Stimulated activated naive CD8-positive, alpha-beta T cell treated with anti-CD3 and anti-CD28 coated beads, Interleukin-15, Interleukin-2, amounts not matched to agents 100 ng/mL and 50 ng/mL, for 24 hours (primary cell): ENCODE results near the gene SPATA13.
A peak's percentile ranks its signal among the peaks of the same experiment; 100 is the strongest.

Experiments used
- H3K27ac Mint-ChIP-seq: one replicate; pipeline ENCODE4 v1.8.0; 2021; ENCODE audit warnings: mild to moderate bottlenecking, mixed read lengths
- H3K27me3 Mint-ChIP-seq: one replicate; pipeline ENCODE4 v1.8.0; 2021; ENCODE audit warnings: mixed read lengths
- H3K36me3 Mint-ChIP-seq: one replicate; pipeline ENCODE4 v1.8.0; 2021; ENCODE audit warnings: low read depth, mixed read lengths
- H3K4me1 Mint-ChIP-seq: one replicate; pipeline ENCODE4 v1.8.0; 2021; ENCODE audit warnings: low read depth, mixed read lengths
- H3K4me3 Mint-ChIP-seq: one replicate; pipeline ENCODE4 v1.8.0; 2021; ENCODE audit warnings: mild to moderate bottlenecking, mixed read lengths
- H3K9me3 Mint-ChIP-seq: one replicate; pipeline ENCODE4 v1.8.0; 2021; ENCODE audit warnings: mixed read lengths

SPATA13 gene

DNA sequence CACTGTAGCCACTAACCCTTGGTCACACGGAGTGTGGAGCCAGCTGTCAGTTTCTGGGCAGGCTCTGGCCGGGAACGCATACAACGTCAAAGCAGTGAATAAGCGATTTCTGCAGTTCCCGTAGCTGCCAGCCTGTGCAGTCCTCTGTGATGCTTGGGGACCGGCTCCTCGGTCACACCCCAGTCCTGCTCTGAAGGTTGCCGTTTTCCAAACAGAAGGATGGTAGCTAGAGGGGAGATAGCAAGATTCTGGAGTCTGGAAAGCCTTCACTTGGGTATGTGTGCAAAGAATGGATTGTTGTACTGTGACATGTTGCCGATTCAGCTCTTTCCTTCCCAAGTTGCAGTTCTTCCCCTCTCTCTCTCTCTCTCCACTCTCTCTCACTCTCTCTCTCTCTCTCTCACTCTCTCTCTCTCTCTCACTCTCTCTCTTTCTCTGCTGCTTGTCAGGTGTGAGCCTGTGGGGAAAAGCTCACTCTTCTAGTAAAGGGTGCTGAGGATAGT lies 110.2 kb downstream of the SPATA13 start:
- Mint-ChIP-seq H3K27ac (peak overlapping the region; percentile 94), H3K4me1 (peaks cover 92% of the 10 kb centered on the region), H3K9me3 (no peaks in the 10 kb centered on the region), H3K4me3 (peak overlapping the region; percentile 87), H3K36me3 (peaks cover 13% of the 10 kb centered on the region), H3K27me3 (no peaks in the 10 kb centered on the region)

DNA sequence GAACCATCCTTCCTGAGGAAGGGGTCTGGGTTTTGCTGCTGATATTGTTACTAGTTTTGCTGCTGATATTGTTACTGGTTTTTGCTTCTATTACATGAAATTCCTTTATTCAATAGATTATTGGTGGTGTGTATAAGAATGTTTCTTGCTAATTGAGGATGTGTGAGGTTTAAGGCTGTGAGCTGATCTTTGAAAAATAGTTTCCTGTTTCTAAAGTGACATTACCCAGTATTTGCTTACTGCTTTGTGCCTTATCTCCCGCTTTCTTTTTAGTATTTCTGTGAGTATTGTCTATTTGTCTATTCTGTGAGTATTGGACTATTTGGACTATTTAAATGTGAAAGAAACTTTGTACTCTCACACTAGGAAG lies 110.7 kb downstream of the SPATA13 start:
- Mint-ChIP-seq H3K27ac (peak overlapping the region; percentile 94), H3K9me3 (no peaks in the 10 kb centered on the region), H3K4me3 (peak overlapping the region; percentile 87), H3K4me1 (peaks cover 94% of the 10 kb centered on the region), H3K36me3 (peaks cover 12% of the 10 kb centered on the region), H3K27me3 (no peaks in the 10 kb centered on the region)

DNA sequence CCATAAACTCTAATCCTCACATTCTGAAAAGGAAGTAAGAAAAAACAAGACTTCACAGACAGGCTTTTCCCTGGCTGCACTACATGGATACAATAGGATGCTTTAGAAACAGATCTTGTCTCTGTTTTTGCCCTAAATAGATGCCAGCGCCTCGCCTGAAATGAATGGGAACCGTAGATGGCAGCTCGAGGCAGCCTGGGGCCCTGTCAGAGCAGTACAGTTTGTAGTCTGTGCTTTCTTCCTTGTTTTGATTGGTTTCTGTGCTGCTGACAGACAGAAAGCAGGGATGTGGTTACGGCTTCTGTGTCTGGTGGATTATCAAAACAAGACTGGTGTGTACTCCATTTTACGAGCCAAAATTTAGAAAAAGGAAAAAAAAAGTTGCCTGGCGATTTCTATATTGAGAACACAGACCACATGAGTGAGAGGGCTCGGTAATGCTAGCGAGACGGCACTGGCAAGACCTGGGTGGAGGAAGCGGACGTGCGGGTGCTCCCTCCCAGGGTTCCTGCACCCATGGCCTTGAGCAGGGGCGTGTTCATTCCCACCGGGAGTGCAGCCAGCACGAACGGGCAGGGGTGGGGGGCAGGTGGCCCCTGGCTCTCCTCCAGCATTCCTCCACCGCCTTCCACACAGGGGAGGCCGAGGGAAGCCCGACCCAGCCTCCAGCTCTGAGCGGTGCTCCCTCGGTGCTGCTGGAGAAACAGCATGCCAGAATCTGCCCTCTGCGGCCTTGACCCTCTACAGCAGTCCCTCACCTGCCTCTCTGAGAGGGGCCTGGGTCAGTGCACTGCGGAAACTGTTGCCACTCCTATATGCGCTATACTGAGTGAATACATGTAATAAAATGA lies 111.3 kb downstream of the SPATA13 start:
- Mint-ChIP-seq H3K4me3 (peak overlapping the region; percentile 87), H3K36me3 (peaks cover 18% of the 10 kb centered on the region), H3K4me1 (peaks cover 94% of the 10 kb centered on the region), H3K27me3 (no peaks in the 10 kb centered on the region), H3K27ac (peak overlapping the region; percentile 94), H3K9me3 (no peaks in the 10 kb centered on the region)

DNA sequence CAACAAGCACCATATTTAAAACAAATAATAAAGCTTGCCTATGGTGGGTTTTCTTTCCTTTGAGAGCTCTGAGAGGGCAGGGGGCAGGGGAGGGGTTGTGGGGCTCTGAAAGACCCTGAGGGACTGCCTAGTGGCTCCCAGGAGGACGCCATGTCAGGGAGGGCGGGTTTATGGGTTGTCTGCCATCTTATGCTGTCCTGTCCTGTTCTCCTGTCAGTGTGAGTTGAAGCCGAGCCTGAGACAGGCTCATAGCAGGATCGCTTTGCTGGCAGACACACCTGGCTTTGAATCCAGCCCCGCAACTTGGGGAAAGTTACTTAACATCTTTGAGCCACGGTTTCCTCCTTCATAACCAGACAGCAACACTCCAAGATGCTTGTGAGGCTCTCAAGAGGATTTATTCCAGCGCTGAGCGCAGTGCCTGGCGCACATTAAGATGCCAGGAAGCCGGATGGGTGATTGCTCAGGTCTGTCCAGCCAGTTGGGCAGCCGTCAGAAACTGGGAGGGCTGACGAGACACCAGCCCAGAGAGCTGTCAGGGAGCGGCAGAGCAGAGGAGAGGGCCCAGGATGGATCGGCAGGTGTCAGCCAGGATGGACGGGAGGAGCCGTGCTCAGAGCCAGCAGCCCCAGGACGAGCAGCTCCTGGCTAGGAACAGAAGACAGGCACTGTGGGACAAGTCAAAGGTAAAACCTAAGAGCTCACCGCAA lies 112.1 kb downstream of the SPATA13 start:
- Mint-ChIP-seq H3K27me3 (no peaks in the 10 kb centered on the region), H3K36me3 (peaks cover 18% of the 10 kb centered on the region), H3K4me1 (peaks cover 94% of the 10 kb centered on the region), H3K4me3 (peak overlapping the region; percentile 87), H3K27ac (peak overlapping the region; percentile 94), H3K9me3 (no peaks in the 10 kb centered on the region)

DNA sequence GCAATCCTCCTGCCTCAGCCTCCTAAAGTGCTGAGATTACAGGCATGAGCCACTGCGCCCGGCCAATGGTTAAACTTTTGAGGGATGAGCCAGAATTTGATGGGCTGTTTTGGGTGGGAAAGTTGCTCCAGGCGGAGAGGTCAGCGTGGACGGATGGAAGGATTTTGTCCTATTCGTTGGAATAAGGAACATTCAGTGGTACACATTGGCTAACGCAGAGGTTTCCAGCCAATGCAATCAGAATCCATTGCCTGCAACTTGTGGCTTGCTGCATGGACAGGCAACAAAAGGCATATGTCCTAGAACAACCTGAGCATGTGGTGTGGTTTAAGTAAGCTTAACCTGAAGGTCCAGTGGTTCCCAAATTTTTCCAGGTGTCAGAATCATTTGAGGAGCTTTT lies 113.4 kb downstream of the SPATA13 start:
- peaks cover 18% of the 10 kb centered on the region for H3K36me3 Mint-ChIP-seq
- H3K4me1 Mint-ChIP-seq, result peaks cover 93% of the 10 kb centered on the region
- H3K4me3 Mint-ChIP-seq, result peak overlapping the region; percentile 75
- H3K27ac Mint-ChIP-seq, result peak overlapping the region; percentile 94
- no peaks in the 10 kb centered on the region for H3K9me3 Mint-ChIP-seq
- no peaks in the 10 kb centered on the region for H3K27me3 Mint-ChIP-seq

DNA sequence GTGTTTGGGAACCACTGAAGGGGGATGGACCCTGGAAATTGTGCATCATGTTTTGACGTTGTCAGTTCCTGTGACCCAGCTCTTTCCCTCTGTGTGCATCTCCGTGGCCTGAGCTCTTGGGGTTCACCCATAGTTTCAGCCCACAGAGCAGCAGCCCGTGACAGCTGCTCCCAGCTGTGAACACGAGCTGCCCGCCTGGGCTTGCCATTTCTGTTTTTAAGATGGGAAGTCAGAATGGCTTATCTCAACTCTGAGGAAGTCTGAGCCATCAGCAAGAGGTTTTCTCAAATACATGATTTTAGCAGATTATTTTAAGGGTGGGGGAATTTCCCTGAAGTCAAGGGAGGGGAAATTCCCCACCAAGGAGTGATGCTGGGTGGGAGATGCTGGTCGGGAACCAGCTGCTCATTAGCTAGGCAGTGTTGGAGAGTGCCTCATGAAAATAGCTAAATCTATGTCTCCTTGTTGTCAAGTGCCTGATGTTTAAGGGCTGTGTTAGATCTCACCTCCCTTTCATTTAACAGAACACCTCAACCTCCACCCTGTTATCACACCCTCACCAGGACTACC lies 114.0 kb downstream of the SPATA13 start:
- Mint-ChIP-seq H3K4me3 (peak overlapping the region; percentile 75), H3K9me3 (no peaks in the 10 kb centered on the region), H3K27me3 (no peaks in the 10 kb centered on the region), H3K36me3 (peaks cover 24% of the 10 kb centered on the region), H3K27ac (peak overlapping the region; percentile 94), H3K4me1 (peaks cover 94% of the 10 kb centered on the region)

DNA sequence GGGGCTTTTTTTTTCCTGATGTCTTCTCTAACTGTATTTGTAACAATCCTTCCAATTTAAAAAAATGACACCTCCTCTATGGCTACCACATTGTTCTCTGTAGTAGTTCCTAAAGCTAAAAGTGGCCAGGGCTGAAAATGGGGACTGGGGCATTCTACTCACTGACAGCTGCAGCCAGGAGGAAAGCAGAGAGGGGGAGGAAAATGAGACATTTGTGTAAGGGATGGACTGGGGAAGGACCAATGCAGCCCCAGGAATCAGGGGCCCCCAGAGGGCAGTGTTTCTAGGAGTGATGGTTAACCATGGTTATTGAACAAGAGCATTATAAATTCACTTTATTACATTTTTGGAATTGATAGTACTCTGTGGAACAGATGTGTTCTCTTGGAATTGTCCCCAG lies 114.5 kb downstream of the SPATA13 start:
- peak overlapping the region; percentile 94 for H3K27ac Mint-ChIP-seq
- H3K4me1 Mint-ChIP-seq, result peaks cover 95% of the 10 kb centered on the region
- H3K4me3 Mint-ChIP-seq, result peak overlapping the region; percentile 75
- H3K27me3 Mint-ChIP-seq, result no peaks in the 10 kb centered on the region
- peaks cover 29% of the 10 kb centered on the region for H3K36me3 Mint-ChIP-seq
- H3K9me3 Mint-ChIP-seq, result no peaks in the 10 kb centered on the region

DNA sequence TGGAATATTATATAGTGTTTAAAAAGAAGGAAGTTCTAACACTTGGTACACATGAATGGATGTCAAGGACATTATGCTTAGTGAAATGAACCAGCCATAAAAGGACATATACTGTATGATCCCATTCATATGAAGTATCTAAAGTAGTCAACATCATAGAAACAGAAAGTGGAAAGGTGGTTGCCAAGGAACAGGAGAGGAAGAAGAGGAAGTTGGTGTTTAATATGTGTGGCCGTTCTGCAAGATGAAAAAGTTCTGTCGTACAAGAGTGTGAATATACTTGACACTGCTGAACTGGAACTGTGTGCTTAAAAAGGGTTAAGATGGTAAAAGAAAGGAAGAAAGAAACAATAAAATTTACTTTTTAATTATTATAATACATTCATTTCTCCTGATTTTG lies 115.8 kb downstream of the SPATA13 start:
- H3K4me1 Mint-ChIP-seq, result peaks cover 96% of the 10 kb centered on the region
- H3K36me3 Mint-ChIP-seq, result peaks cover 30% of the 10 kb centered on the region
- no peaks in the 10 kb centered on the region for H3K27me3 Mint-ChIP-seq
- H3K9me3 Mint-ChIP-seq, result no peaks in the 10 kb centered on the region
- H3K4me3 Mint-ChIP-seq, result peak overlapping the region; percentile 46
- H3K27ac Mint-ChIP-seq, result peak overlapping the region; percentile 94

DNA sequence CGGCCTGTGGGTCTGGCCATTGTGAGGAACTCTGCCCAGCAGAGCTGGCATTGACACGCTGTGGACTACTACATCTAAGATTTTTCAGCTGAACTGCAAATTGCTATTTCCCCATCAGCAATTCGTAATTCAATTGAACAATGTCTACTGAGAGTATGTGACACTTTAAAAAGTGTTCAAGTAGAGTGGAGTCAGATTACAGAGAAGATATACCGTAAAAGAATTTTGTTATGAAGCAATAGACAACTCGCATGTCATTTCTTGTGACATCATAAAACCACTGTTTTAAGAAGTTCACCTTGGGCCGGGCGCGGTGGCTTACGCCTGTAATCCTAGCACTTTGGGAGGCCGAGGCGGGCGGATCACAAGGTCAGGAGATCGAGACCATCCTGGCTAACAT lies 116.3 kb downstream of the SPATA13 start:
- Mint-ChIP-seq H3K9me3 (no peaks in the 10 kb centered on the region), H3K36me3 (peaks cover 30% of the 10 kb centered on the region), H3K4me1 (peaks cover 95% of the 10 kb centered on the region), H3K27ac (peak overlapping the region; percentile 94), H3K4me3 (no peak overlapping the region), H3K27me3 (no peaks in the 10 kb centered on the region)

DNA sequence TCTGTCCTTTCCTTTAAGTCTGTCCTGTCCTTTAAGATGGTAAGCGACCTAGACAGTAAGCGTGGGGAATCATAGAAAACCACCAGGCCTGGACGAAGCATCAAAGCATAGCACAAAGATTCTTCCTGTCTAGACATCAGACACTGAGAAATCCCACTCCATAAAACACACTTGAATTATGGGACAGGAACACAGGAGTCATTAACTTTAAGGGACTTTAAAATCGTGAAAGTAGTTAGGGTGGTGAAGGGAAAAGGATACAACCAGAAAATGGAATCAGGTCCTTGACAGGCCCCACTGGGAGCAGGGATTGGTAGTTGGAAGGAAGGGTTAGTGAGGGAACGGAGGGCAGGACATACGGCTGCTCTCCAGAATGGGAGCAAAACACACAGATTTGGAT lies 117.2 kb downstream of the SPATA13 start:
- Mint-ChIP-seq H3K4me3 (peak overlapping the region; percentile 7), H3K27ac (peak overlapping the region; percentile 82), H3K4me1 (peaks cover 95% of the 10 kb centered on the region), H3K9me3 (no peaks in the 10 kb centered on the region), H3K27me3 (no peaks in the 10 kb centered on the region), H3K36me3 (peaks cover 32% of the 10 kb centered on the region)

DNA sequence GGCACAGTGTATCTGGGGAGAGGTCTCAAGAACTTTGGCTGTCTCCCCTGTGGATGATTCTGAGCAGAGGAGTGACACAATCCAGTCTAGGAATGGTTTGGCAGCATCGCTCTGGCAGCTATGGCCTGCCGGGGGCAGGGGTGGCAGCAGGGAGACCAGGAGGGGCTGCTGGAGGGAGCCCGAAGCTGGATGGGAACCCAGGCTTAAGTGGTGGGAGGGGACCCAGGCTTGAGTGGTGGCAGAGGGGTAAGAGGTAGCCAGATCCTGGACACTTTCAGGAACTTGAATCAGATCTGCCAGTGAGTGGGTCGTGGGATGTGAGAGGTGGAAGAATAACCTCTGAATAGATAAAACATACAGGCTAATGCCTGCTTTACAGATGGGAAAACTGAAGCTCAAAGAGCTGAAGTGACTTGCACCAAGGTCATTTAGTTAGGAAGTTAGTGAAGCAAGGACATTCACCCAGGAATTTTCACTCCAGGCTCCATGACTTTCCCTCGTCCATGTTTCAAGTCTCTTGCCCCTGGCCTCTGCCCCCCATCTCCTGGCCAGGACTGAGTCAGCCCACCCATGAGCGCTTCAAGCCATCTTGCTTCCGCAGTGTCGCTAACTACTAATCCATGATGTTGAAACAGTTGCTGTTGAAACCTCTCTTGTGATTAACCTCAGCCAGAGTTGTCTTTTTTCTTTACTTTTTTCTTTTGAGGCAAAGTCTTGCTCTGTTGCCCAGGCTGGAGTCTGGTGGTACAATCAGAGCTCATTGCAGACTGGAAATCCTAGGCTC lies 119.0 kb downstream of the SPATA13 start:
- peaks cover 40% of the 10 kb centered on the region for H3K36me3 Mint-ChIP-seq
- peak overlapping the region; percentile 90 for H3K27ac Mint-ChIP-seq
- H3K9me3 Mint-ChIP-seq, result no peaks in the 10 kb centered on the region
- peak overlapping the region; percentile 1 for H3K4me3 Mint-ChIP-seq
- H3K4me1 Mint-ChIP-seq, result peaks cover 80% of the 10 kb centered on the region
- no peaks in the 10 kb centered on the region for H3K27me3 Mint-ChIP-seq

DNA sequence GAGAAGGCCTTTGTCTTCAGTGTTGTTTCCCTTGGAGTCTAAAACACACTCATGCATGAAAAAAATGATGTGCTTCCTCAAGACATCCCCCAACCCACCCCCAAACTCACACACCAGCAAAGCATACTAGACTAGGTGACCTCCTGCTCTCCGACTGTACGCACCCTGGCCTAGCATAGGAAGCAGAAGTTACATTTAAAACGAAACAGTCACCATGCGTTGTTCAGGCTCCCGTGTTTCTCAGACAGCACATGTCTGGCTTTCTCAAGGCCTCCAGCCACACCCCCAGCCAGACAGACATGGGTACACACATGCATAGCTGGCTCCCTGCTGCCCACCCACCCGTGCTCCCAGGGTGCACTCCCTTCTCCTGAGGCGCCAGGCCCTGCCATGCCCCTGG lies 120.2 kb downstream of the SPATA13 start:
- Mint-ChIP-seq H3K4me3 (no peak overlapping the region), H3K36me3 (peaks cover 47% of the 10 kb centered on the region), H3K4me1 (peaks cover 68% of the 10 kb centered on the region), H3K27me3 (no peaks in the 10 kb centered on the region), H3K27ac (peak overlapping the region; percentile 90), H3K9me3 (no peaks in the 10 kb centered on the region)

DNA sequence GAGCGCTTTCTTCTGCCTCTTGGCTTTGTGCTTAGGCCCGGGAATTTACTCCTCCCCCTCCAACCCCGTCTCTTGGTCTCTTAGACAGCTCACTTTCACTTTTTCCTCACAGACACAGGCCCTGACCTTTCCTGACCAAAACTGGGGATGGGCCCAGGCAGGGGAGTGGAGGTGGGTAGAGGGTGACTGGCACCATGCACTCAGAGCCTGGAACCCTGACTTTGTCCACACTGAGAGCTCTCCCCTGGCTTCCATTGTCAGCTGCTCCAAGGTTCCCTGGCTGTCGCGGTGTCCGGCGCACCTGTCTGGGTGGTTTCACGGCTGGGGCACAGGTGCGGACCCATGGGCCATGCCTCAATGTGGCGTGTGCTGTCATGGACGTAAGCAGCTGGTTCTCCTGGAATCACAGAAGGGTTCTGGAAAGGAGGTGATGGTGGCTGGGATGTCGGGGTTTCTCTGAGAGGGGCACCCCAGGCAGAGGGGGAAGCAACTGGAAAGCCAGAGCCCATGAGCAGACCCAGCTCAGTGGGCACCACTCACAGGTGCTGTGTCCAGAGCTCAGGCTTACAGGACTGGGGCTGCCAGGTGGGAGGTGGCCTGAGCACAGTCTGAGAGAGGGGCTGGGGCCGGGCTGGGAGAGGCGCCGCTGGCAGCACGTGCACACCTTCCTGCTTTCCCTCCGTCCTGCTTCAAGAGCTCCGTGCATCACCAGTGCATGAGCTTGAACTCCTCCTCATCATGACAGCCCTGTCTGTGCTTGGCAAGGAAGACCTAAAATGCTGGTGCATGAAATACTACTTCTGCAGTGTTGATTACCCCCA lies 120.9 kb downstream of the SPATA13 start:
- Mint-ChIP-seq H3K36me3 (peaks cover 52% of the 10 kb centered on the region), H3K27ac (peak overlapping the region; percentile 90), H3K4me3 (no peak overlapping the region), H3K27me3 (no peaks in the 10 kb centered on the region), H3K4me1 (peaks cover 61% of the 10 kb centered on the region), H3K9me3 (no peaks in the 10 kb centered on the region)

DNA sequence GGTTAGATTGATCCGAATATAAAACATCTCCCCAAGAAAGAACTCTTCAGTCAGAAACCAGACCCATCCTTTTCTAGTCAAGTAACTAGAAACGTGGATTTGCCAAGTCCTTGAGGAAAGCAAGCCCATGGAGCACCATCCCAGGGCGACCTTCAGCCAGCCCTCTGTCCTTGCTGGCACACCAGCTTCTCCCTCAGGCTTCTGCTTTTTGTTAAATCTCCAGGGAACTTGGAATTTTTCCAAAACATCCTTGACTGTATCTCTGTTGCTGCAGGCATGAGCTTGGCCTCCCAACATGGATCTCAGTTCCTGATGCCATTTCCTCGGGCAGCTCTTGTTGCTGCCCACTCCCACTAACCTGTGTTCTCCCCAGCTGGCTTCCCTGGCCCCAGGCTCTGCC lies 121.7 kb downstream of the SPATA13 start:
- H3K4me3 Mint-ChIP-seq, result no peak overlapping the region
- no peaks in the 10 kb centered on the region for H3K27me3 Mint-ChIP-seq
- H3K36me3 Mint-ChIP-seq, result peaks cover 51% of the 10 kb centered on the region
- H3K9me3 Mint-ChIP-seq, result no peaks in the 10 kb centered on the region
- peak overlapping the region; percentile 10 for H3K27ac Mint-ChIP-seq
- peaks cover 53% of the 10 kb centered on the region for H3K4me1 Mint-ChIP-seq
